Progenitor cell of endocrine pancreas (in vitro differentiated cells): ENCODE data around the gene NFKBIA. TPM values are rescaled to one million over a fixed set of nuclear protein-coding genes. Genes with fewer than 3 reads are reported as not detected.

ENCODE experiments used
- DNase-seq: peaks from one replicate; pipeline ENCODE4 v3.0.0; 2021; ENCODE audit warnings: low spot score; ENCODE audit not compliant: unreplicated experiment
- H3K27ac Mint-ChIP-seq: 2 replicates; pipeline ENCODE4 v1.8.0; 2021; ENCODE audit warnings: mild to moderate bottlenecking, moderate library complexity, mixed read lengths
- H3K27me3 Mint-ChIP-seq: 2 replicates; pipeline ENCODE4 v1.8.0; 2021; ENCODE audit warnings: mixed read lengths
- H3K36me3 Mint-ChIP-seq: 2 replicates; pipeline ENCODE4 v1.8.0; 2022; ENCODE audit warnings: mixed read lengths; ENCODE audit not compliant: insufficient read depth
- H3K4me1 Mint-ChIP-seq: 2 replicates; pipeline ENCODE4 v1.8.0; 2021; ENCODE audit warnings: low read depth, mixed read lengths
- H3K4me3 Mint-ChIP-seq: 2 replicates; pipeline ENCODE4 v1.8.0; 2021; ENCODE audit warnings: low read depth, mild to moderate bottlenecking, moderate library complexity, mixed read lengths
- H3K9me3 Mint-ChIP-seq: 2 replicates; pipeline ENCODE4 v1.8.0; 2021; ENCODE audit warnings: low read depth, mixed read lengths
- total RNA-seq: library from RNA; stranded (reverse); gene quantifications from 2 replicates; pipeline ENCODE4 v1.2.1, GENCODE V29; 2021
- TF ChIP-seq, protein P1 (sequence below): fragments of 200-600 bp; sonication (generic); IDR thresholded peaks from one replicate; pipeline ENCODE4 v1.5.0; 2021; ENCODE audit warnings: antibody characterized with exemption, mild to moderate bottlenecking; ENCODE audit not compliant: unreplicated experiment

NFKBIA gene
- total RNA-seq, 1 donor from 2014 or later: 31.8 TPM

DNA sequence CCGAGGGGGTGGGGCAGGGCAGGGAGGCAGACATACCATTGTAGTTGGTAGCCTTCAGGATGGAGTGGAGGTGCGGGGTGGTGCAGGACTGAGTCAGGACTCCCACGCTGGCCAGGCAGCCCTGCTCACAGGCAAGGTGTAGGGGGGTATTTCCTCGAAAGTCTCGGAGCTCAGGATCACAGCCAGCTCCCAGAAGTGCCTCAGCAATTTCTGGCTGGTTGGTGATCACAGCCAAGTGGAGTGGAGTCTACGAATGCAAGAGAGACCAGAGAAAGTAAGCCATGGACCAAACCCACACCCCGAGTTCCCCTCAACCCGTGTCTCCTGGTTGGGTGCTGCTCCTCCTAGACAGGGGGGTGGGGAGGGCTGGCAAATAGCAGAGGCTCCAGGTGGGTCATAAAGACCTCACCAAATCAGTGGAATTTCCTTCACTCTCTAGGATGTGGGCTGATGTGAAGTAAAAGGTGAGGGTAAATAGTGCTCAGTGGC lies 1.4 kb downstream of the NFKBIA start:
- peaks cover 27% of the 10 kb centered on the region for H3K4me1 Mint-ChIP-seq
- H3K9me3 Mint-ChIP-seq: no peaks in the 10 kb centered on the region
- no peak for DNase-seq
- peak overlapping the region; percentile 81 for H3K4me3 Mint-ChIP-seq
- H3K27ac Mint-ChIP-seq: peak overlapping the region; percentile 94
- peaks cover 16% of the 10 kb centered on the region for H3K36me3 Mint-ChIP-seq
- TF ChIP-seq, protein P1, sequence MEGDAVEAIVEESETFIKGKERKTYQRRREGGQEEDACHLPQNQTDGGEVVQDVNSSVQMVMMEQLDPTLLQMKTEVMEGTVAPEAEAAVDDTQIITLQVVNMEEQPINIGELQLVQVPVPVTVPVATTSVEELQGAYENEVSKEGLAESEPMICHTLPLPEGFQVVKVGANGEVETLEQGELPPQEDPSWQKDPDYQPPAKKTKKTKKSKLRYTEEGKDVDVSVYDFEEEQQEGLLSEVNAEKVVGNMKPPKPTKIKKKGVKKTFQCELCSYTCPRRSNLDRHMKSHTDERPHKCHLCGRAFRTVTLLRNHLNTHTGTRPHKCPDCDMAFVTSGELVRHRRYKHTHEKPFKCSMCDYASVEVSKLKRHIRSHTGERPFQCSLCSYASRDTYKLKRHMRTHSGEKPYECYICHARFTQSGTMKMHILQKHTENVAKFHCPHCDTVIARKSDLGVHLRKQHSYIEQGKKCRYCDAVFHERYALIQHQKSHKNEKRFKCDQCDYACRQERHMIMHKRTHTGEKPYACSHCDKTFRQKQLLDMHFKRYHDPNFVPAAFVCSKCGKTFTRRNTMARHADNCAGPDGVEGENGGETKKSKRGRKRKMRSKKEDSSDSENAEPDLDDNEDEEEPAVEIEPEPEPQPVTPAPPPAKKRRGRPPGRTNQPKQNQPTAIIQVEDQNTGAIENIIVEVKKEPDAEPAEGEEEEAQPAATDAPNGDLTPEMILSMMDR: no peak
- H3K27me3 Mint-ChIP-seq: no peaks in the 10 kb centered on the region

DNA sequence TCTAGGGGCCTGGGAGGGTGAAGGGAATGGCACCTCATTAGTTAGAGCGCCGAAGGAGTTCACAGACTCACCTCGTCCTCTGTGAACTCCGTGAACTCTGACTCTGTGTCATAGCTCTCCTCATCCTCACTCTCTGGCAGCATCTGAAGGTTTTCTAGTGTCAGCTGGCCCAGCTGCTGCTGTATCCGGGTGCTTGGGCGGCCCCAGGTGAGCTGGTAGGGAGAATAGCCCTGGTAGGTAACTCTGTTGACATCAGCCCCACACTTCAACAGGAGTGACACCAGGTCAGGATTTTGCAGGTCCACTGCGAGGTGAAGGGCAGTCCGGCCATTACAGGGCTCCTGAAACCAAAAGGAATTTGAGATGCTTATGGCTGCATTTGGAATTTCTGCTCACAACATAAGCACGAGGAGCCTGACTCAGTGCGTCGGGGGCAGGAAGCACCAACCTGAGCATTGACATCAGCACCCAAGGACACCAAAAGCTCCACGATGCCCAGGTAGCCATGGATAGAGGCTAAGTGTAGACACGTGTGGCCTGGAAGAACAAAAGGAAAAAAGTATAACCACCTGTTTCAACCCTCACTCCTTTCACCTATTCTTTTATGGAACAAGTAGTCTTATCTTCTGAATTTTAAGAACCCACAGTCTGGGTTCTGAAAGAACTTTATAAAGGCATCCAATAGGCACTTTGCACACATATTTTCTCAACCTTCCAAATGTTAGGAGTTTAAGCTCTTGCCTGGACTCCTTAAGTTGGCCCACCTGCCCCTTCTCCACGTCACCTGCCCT lies 2.0 kb downstream of the NFKBIA start:
- H3K4me3 Mint-ChIP-seq: peak overlapping the region; percentile 81
- no peak for DNase-seq
- H3K27ac Mint-ChIP-seq: peak overlapping the region; percentile 94
- H3K27me3 Mint-ChIP-seq: no peaks in the 10 kb centered on the region
- peaks cover 16% of the 10 kb centered on the region for H3K36me3 Mint-ChIP-seq
- no peaks in the 10 kb centered on the region for H3K9me3 Mint-ChIP-seq
- TF ChIP-seq, protein P1: no peak
- H3K4me1 Mint-ChIP-seq: peaks cover 29% of the 10 kb centered on the region

DNA sequence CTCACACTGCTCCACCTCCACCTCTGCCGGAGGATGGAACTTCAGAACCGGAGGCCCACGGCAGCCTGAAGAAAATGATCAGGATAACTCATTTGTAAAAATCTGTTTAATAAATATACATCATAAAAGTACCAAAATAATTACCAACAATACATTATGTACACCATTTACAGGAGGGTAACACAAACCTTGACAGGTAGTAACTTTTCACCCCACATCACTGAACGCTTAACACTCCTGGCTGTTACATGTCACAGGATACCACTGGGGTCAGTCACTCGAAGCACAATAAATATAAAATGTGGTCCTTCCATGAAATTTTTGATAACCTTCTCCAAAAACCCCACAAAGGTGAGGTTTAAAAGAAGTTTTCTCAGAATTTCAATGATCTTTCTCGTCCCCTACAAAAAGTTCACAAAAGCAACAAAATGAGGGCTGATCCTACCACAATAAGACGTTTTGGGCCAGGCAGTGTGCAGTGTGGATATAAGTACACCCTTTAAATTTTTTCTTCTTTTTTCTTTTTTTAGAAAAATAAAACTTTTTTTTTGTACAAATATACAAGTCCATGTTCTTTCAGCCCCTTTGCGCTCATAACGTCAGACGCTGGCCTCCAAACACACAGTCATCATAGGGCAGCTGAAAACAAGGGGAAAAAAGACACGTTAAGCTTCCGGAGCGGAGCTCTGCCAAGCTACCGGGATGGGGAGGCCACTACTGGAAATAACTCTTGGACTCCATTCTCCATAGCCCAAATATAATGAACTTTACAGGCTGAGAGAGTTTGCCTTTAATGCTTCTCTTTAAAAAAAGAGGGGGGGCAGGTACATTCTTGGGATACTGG lies 2.9 kb downstream of the NFKBIA start:
- DNase-seq: no peak
- Mint-ChIP-seq H3K36me3 (peaks cover 16% of the 10 kb centered on the region), H3K4me3 (peak overlapping the region; percentile 81), H3K4me1 (peaks cover 29% of the 10 kb centered on the region), H3K9me3 (no peaks in the 10 kb centered on the region), H3K27ac (no peak overlapping the region), H3K27me3 (no peaks in the 10 kb centered on the region)
- TF ChIP-seq, protein P1: no peak

DNA sequence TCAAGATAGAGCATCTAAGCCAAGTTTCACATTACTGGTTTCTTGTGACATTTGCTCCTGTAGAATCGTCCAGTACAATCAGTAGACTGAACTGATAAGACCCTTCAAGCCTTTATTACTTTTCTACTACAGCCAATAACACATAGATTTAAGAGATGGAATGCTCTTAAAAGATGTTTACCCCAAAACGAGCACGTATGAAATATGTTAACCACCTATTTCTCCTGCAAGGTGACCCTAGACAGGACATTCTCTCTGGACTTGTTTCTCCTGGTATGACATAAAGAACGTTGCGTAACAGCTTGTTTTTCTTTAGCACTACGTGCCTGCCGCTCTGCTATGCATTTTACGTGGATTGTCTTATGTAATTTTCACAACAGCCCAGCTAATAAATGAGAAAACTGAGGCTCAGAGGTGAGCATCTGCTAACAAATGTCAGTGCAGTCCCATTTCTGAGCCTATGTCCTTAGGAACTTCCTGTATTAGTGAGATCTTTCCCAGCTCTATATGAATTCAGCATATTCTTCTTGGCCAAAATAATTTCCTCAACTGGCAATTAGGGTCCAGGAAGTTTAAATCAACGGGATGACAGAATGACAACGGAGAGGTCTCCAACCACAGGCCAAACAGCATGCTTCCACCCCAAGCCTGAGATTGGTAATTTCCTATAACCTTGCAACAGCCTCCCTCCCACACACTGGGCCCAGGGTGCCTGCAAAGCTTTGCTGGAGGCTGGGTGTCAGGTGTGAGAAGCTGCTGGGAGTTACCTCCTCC lies 3.7 kb downstream of the NFKBIA start:
- Mint-ChIP-seq H3K4me3 (no peak overlapping the region), H3K9me3 (no peaks in the 10 kb centered on the region), H3K36me3 (peaks cover 16% of the 10 kb centered on the region), H3K4me1 (peaks cover 26% of the 10 kb centered on the region), H3K27me3 (no peaks in the 10 kb centered on the region), H3K27ac (no peak overlapping the region)
- no peak for DNase-seq
- TF ChIP-seq, protein P1: no peak
